ENCODE results near the gene EDRF1.

DNA sequence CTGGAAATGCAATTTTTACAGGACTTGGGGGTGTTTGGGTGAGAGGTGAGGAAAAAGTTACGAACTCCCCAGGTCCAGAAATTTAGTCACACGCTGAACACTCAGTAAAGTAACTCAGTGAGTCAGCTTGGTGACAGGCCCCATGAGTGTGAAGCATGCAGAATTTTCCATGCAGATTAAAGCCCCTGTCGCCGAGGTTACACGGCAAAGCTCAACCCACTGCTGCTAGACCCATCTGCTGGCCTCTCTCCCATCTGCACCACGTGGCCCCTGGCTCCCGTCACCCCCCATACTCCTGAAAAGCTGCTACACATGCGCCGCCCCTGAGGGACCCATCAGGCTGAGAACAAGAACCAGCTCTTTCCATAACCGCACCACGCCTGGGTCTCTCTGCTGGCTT lies 63.1 kb downstream of the EDRF1 start:
- TF ChIP-seq SUZ12 (IDR thresholded peaks at IDR 0.05; ENCODE audit: low read length) = no peak
- no peak for TF ChIP-seq RBBP5 (IDR thresholded peaks at IDR 0.05; ENCODE audit: borderline replicate concordance, low read depth, low read length)
- TF ChIP-seq EP300 (IDR thresholded peaks at IDR 0.05; ENCODE audit: borderline replicate concordance in 1 of 2, low read depth in 2 of 2, low read length in 2 of 2) = no peak
- TF ChIP-seq, protein P1, sequence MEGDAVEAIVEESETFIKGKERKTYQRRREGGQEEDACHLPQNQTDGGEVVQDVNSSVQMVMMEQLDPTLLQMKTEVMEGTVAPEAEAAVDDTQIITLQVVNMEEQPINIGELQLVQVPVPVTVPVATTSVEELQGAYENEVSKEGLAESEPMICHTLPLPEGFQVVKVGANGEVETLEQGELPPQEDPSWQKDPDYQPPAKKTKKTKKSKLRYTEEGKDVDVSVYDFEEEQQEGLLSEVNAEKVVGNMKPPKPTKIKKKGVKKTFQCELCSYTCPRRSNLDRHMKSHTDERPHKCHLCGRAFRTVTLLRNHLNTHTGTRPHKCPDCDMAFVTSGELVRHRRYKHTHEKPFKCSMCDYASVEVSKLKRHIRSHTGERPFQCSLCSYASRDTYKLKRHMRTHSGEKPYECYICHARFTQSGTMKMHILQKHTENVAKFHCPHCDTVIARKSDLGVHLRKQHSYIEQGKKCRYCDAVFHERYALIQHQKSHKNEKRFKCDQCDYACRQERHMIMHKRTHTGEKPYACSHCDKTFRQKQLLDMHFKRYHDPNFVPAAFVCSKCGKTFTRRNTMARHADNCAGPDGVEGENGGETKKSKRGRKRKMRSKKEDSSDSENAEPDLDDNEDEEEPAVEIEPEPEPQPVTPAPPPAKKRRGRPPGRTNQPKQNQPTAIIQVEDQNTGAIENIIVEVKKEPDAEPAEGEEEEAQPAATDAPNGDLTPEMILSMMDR (IDR thresholded peaks at IDR 0.05; ENCODE audit: control extremely low read depth in 1 of 3, insufficient read depth in 1 of 3, low read depth in 1 of 3, low read length in 3 of 3) = no peak
- TF ChIP-seq NANOG (IDR thresholded peaks at IDR 0.05; ENCODE audit: insufficient read depth, low read depth, low read length, poor library complexity, severe bottlenecking) = no peak
- no peak for TF ChIP-seq POLR2A (IDR thresholded peaks at IDR 0.05; ENCODE audit: control extremely low read depth in 1 of 2, low read depth in 2 of 2, low read length in 2 of 2)
- no peak for TF ChIP-seq PHF8 (conservative IDR thresholded peaks at IDR 0.05; ENCODE audit: low read depth, low read length)
- no peak for TF ChIP-seq MAX (IDR thresholded peaks at IDR 0.05)
- TF ChIP-seq SP4 (IDR thresholded peaks at IDR 0.05; ENCODE audit: low read length) = no peak
- TF ChIP-seq USF2 (IDR thresholded peaks at IDR 0.05; ENCODE audit: low read length) = no peak
- no peak for TF ChIP-seq RFX5 (IDR thresholded peaks at IDR 0.05; ENCODE audit: borderline replicate concordance, low read depth, low read length)
- no peak for TF ChIP-seq RAD21 (IDR thresholded peaks at IDR 0.05 in 1 of 2, conservative IDR thresholded peaks at IDR 0.05 in 1 of 2; ENCODE audit: low read depth in 2 of 2, low read length in 2 of 2)
